ENCODE measurements around the gene STK11.

Gene STK11

GRCh38 chr19:1263188-1263587 lies 57.6 kb downstream of the STK11 start:
- no peak for DNase-seq

GRCh38 chr19:1264801-1265614 lies 59.4 kb downstream of the STK11 start:
- DNase-seq, result no peak

- DNase-seq, result no peak
Observed at GRCh38 chr19:1265615-1266128, 60.1 kb downstream of the STK11 start.

GRCh38 chr19:1266129-1266915 lies 60.7 kb downstream of the STK11 start:
- DNase-seq, result peak; percentile 77

DNA sequence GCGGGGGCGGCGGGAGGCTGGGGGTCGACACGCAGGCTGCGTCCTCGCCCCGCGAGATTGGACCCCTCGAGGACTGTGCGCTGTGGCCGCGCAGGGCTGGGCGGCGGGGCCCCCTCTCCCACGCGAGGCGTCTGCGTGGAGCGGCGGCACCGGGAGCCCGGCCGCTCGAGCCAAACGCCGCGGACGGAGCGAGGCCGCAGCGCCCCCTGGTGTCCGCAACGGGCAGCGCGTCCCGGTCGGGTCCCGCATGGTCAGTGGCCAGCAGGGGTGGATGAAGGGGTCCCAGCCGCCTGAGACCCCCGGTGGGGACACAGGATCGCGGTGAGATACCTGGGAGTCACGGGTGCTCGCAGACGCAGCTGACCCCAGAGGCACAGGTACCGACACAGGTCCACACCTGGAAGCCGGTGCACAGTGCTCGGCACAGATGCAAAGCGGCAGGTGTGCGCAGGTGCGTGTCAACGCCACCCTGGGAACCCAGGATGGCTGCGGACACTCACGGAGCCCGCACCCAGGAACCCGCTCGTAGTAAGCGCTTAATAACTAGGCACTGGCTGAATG lies 61.4 kb downstream of the STK11 start:
- DNase-seq, result peak; percentile 64

GRCh38 chr19:1267477-1268225 lies 62.1 kb downstream of the STK11 start:
- no peak for DNase-seq

DNA sequence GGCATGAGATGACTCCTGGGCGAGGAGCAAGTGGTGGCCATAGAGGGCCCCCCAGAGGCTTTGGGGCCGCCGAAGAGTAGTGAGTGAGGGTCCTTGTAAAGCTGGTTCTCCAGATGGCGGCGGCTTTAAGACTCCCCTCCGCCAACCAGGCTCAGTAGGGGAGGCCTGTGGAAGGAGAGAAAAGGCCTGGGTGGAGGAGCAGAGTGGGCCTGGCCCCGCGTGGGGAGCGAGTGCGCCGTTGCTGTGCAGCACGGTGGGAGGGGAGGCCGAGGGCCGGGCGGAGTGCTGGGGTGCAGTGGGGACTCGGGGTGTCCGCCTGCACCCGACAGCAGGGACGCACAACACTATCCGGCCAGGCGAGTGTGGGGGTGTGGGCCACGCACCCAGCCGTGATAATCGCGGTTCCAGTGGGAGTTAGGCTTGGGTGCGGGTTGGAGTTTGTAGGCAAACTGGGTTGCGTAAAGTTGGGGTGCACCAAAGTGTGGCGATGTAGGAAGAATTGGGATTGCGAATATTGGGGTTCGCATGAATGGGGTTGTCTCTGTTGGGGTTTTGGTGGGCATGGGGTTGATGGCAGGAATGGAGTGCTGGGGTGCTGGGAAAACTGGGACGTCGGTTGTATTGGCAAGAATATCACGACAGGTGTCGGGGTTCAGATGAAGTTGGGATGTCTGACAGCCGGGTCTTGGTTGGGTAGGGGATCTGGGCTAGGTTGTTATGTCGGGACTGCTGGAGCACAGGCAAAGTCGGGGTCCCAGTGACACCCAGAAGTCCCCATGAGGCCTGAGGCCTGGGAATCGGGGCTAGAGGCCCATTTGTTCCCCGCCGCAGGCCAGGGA lies 62.9 kb downstream of the STK11 start:
- no peak for DNase-seq

DNA sequence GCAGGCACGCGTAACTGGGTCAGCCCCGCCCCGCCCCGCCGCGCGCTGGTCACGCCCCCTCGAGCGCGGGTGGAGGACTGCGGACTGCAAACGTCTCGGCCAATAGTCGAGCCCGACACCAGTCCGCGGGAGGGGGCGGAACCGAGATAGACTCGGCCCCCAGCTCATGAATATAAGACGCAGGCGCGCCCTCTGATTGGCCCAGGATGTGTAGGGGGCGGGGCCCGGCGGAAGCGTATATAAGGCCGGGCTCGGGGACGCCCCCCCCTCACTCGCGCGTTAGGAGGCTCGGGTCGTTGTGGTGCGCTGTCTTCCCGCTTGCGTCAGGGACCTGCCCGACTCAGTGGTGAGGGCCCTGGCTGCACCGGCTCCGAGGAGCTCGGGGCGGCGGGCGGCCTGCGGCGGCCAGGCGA lies 63.5 kb downstream of the STK11 start, which contains the start of gene CIRBP:
TSS of gene CIRBP (plus strand) at position 268 of the 413 bp plus-strand sequence. CDS start 1,602 bp downstream, outside the sequence.
- peak; percentile 99 for DNase-seq

DNA sequence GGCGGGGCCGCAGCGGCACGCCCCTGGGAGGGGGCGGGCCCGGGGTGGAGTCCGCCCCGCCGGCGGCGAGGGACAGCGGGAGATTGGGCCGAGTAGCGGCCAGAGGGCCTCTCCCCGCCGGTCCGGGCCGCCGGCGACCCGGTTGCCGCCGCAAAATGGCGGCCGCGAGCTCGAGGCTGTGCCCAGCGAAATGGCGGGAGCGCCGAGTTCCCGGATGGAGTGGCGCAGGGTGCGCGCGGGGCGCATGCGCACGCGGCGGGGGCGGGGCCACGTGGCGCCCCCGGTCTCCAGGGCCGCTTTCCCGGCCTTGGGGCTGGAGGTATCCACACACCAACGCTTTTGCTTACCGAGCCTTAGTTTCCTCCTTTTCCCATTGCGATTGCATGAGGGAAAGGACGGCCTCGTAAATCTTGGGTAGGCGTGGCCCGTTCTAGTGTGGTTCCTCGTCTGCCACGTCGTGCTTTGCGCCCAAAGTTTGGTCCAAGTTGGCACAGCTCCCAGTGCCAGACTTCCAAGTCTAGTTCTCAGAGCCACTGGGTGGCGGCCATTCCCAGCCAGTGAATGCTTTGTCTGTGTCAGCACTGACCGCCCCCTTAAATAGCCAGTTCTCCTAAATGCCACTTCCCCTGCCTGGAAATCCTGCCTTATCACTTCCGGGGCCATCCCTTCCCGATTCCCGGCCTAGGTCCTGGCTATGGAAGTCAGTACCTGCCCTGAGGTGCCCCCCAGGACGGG lies 64.1 kb downstream of the STK11 start:
- DNase-seq, result peak; percentile 83

- no peak for DNase-seq
Observed at GRCh38 chr19:1270213-1270853, 64.8 kb downstream of the STK11 start.

DNA sequence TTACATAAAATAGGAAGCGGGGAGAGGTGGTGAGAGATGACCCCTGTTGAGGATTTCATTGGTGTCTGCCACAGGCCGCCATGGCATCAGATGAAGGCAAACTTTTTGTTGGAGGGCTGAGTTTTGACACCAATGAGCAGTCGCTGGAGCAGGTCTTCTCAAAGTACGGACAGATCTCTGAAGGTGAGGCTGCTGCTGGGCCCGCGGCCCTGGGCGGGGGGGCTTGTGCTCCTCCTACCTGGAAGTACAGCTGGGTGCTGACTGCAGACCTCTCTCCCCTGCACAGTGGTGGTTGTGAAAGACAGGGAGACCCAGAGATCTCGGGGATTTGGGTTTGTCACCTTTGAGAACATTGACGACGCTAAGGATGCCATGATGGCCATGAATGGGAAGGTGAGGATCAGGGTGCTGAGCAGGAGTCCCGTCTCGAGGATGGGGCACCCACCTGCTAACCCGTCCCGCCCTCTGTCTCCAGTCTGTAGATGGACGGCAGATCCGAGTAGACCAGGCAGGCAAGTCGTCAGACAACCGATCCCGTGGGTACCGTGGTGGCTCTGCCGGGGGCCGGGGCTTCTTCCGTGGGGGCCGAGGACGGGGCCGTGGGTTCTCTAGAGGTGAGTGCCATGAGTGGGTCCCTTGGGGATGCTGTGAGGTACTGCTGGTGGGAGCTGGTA lies 65.4 kb downstream of the STK11 start:
- DNase-seq, result no peak

- DNase-seq, result no peak
Observed at GRCh38 chr19:1271528-1272422, 66.2 kb downstream of the STK11 start.

DNA sequence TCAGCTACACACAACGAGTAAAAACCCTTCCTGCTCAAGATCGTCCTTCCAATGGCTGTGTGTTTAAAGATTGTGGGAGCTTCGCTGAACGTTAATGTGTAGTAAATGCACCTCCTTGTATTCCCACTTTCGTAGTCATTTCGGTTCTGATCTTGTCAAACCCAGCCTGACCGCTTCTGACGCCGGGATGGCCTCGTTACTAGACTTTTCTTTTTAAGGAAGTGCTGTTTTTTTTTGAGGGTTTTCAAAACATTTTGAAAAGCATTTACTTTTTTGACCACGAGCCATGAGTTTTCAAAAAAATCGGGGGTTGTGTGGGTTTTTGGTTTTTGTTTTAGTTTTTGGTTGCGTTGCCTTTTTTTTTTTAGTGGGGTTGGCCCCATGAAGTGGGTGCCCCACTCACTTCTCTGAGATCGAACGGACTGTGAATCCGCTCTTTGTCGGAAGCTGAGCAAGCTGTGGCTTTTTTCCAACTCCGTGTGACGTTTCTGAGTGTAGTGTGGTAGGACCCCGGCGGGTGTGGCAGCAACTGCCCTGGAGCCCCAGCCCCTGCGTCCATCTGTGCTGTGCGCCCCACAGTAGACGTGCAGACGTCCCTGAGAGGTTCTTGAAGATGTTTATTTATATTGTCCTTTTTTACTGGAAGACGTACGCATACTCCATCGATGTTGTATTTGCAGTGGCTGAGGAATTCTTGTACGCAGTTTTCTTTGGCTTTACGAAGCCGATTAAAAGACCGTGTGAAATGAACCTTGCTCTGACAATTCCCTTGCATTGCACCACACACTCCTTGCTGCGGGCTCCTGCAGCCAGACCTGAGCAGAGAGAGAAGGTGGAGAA lies 67.1 kb downstream of the STK11 start:
- DNase-seq, result no peak

DNA sequence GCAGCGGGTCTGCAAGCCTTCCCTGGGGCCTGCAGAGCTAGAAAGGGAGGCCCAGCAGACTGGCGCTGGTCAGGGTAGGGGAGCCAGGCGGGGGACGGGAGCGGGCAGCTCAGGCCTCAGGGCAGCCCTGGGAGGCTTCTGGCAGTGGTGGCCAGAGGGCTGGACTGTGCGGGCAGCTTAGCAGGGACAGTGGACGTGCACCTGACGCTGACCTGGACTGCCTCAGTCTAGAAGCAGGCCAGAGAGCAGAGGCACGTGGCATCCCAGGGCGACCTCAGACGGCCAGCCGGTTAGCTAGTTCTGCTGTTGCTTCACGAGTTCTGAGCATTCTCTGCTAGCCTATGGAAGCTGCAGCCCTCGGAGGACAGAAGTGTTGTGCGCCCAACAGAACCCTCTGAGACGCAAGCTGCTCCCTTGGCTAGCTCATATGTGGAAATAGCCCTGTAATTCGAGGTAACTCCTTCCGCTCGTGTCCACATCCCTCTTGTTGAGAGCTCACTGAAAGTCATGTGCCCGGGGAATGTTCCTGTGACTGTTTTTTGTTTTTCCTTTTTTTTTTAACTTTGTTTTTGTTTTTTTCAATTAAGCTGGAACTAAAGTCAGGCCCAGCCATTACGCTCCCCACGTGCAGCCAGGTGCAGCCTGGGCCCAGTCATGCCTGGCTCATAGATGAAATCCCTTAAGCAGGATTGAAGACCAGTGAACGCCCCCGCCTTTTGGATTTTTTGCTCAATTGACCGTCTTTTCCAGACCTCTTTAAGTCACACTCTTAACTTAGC lies 67.9 kb downstream of the STK11 start:
- DNase-seq, result no peak

DNA sequence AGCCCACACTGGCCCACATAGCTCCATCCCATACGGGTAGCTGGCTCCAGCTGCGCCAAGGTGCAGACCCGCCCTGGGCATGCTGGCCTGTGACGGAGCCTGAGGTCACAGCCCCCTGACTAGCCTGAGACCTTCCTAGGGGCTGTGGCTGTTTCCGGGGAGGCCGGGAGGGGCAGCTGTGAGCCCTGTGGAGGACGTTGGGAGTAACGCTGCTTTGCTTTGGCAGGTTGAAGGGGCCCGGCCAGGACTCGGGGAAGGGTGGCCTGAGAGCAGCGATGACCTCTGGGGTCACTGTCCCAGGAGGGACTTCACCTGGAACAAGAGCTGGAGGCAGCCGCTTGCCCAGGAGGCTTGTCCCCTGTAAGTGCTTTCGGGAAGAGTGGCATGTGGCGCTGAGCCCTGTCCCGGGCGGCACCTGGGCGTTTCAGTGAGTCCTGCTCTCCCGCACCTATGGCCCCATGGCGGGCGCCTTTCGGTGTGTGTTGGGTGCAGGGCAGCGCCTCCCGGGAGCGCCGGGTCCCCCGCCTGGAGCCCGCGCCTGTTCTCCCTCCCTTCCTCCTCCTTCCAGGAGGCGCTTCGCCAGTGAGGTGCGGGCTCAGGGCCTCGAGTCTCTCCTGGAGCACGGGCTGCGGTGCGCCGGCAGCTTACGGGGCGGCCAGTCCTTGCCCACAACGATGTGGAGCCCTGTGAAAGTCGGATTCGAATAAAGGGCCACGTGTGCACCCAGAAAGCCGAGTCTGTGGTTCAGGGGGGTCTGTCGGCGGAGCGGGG lies 68.7 kb downstream of the STK11 start:
- DNase-seq, result no peak

GRCh38 chr19:1274852-1275259 lies 69.3 kb downstream of the STK11 start:
- no peak for DNase-seq

All from central memory CD4-positive, alpha-beta T cell (primary cell).